GM23338 (cell line): ENCODE measurements around the gene PEX11A. TPM values are rescaled to one million over a fixed set of nuclear protein-coding genes. Genes with fewer than 3 reads are reported as not detected.

ENCODE experiments used
- ATAC-seq: fragments of 200-7000 bp; cut with Tn5 transposase; 3 replicates; pipeline ENCODE4 v1.9.1; 2020
- DNase-seq: peaks from one replicate; pipeline ENCODE4 v3.0.0-alpha.2; 2015; ENCODE audit warnings: low spot score
- H2AFZ ChIP-seq: fragments of 200-600 bp; sonication (generic); 2 replicates; pipeline ENCODE4 v1.8.0; 2016; ENCODE audit warnings: antibody characterized with exemption, mild to moderate bottlenecking, moderate library complexity
- H3F3A ChIP-seq: fragments of 200-600 bp; sonication (generic); replicated peaks from 2 replicates; pipeline ENCODE4 v1.8.0; 2017; ENCODE audit warnings: antibody characterized with exemption, mixed run types, low read depth
- H3K27ac ChIP-seq: fragments of 200-600 bp; sonication (generic); 2 replicates; pipeline ENCODE4 v1.6.1; 2016; ENCODE audit warnings: low read depth
- H3K27me3 ChIP-seq: fragments of 200-600 bp; sonication (generic); 2 replicates; pipeline ENCODE4 v1.8.0; 2016; ENCODE audit warnings: mild to moderate bottlenecking, mixed run types, moderate library complexity; ENCODE audit not compliant: insufficient read depth
- H3K36me3 ChIP-seq: fragments of 200-600 bp; sonication (generic); 2 replicates; pipeline ENCODE4 v1.8.0; 2016; ENCODE audit warnings: mild to moderate bottlenecking; ENCODE audit not compliant: insufficient read depth
- H3K4me1 ChIP-seq: fragments of 200-600 bp; sonication (generic); 2 replicates; pipeline ENCODE4 v1.8.0; 2016; ENCODE audit warnings: mild to moderate bottlenecking, moderate library complexity; ENCODE audit not compliant: insufficient read depth
- H3K4me2 ChIP-seq: fragments of 200-600 bp; sonication (generic); 2 replicates; pipeline ENCODE4 v1.7.1; 2017; ENCODE audit warnings: mixed run types
- H3K4me3 ChIP-seq: fragments of 200-600 bp; sonication (generic); 2 replicates; pipeline ENCODE4 v1.6.1; 2016; ENCODE audit warnings: mixed run types
- H3K79me2 ChIP-seq: fragments of 200-600 bp; sonication (generic); replicated peaks from 2 replicates; pipeline ENCODE4 v1.8.0; 2017; ENCODE audit warnings: mild to moderate bottlenecking; ENCODE audit not compliant: insufficient read depth
- H3K9me2 ChIP-seq: fragments of 200-600 bp; sonication (generic); 2 replicates; pipeline ENCODE4 v1.8.0; 2017; ENCODE audit not compliant: insufficient read depth
- H4K20me1 ChIP-seq: fragments of 200-600 bp; sonication (generic); replicated peaks from 2 replicates; pipeline ENCODE4 v1.8.0; 2017; ENCODE audit warnings: mild to moderate bottlenecking; ENCODE audit not compliant: insufficient read depth
- H3K27ac Mint-ChIP-seq: 2 replicates; pipeline ENCODE4 v1.8.0; 2020; ENCODE audit warnings: inconsistent platforms, mild to moderate bottlenecking, moderate library complexity, mixed read lengths
- H3K27me3 Mint-ChIP-seq: 3 replicates; pipeline ENCODE4 v1.8.0; 2022; ENCODE audit warnings: low read depth, mild to moderate bottlenecking, moderate library complexity, mixed read lengths, inconsistent platforms; ENCODE audit not compliant: insufficient read depth, poor library complexity
- H3K36me3 Mint-ChIP-seq: 3 replicates; pipeline ENCODE4 v1.8.0; 2021; ENCODE audit warnings: low read depth, mild to moderate bottlenecking, inconsistent platforms, moderate library complexity, mixed read lengths
- H3K4me1 Mint-ChIP-seq: 3 replicates; pipeline ENCODE4 v1.8.0; 2020; ENCODE audit warnings: mild to moderate bottlenecking, inconsistent platforms, mixed read lengths
- H3K4me3 Mint-ChIP-seq: 3 replicates; pipeline ENCODE4 v1.8.0; 2021; ENCODE audit warnings: moderate library complexity, mild to moderate bottlenecking, inconsistent platforms, mixed read lengths
- H3K9me3 Mint-ChIP-seq: 3 replicates; pipeline ENCODE4 v1.8.0; 2020; ENCODE audit warnings: moderate library complexity, mild to moderate bottlenecking, inconsistent platforms, mixed read lengths
- CREB1 ChIP-seq: fragments of 250-450 bp; sonication (Bioruptor Pico); IDR thresholded peaks from 2 replicates; pipeline ENCODE4 v1.5.0; 2020; ENCODE audit warnings: low read depth, mild to moderate bottlenecking, moderate library complexity
- EZH2phosphoT487 ChIP-seq: fragments of 200-600 bp; sonication (generic); IDR thresholded peaks from one replicate; pipeline ENCODE4 v1.8.1; 2018; ENCODE audit warnings: antibody characterized with exemption; ENCODE audit not compliant: unreplicated experiment
- JUNB ChIP-seq: IDR thresholded peaks from one replicate; pipeline ENCODE4 v1.6.1; 2016; ENCODE audit warnings: antibody characterized with exemption; ENCODE audit not compliant: unreplicated experiment
- NANOG ChIP-seq: IDR thresholded peaks from 2 replicates; pipeline ENCODE4 v1.6.1; 2016; ENCODE audit warnings: antibody characterized with exemption, borderline replicate concordance
- ZNF331 ChIP-seq: fragments of 250-450 bp; sonication (Bioruptor Pico); IDR thresholded peaks from 2 replicates; pipeline ENCODE4 v1.5.0; 2020; ENCODE audit warnings: low read depth, mild to moderate bottlenecking, moderate library complexity
- polyA plus RNA-seq: library from polyadenylated mRNA; unstranded; fragments of >200 nt; fragmentation: Nextera tagmentation; extraction: Ambion mirVana; gene quantifications from 2 replicates; pipeline ENCODE4 v1.2.1, GENCODE V29; 2016
- total RNA-seq: library from RNA; depleted of rRNA; stranded (reverse); fragments of >200 nt; shearing (Covaris generic); gene quantifications from 2 replicates; pipeline ENCODE4 v1.2.3, GENCODE V29; 2014
- TF ChIP-seq, protein P1 (sequence below): IDR thresholded peaks from 2 replicates; pipeline ENCODE4 v1.6.1; 2016; ENCODE audit warnings: antibody characterized with exemption
- TF ChIP-seq, protein P2 (sequence below): fragments of 250-450 bp; sonication (Bioruptor Pico); IDR thresholded peaks from 2 replicates; pipeline ENCODE4 v1.5.0; 2020; ENCODE audit warnings: mild to moderate bottlenecking, moderate library complexity

PEX11A gene
- total and polyA plus RNA-seq, 2 experiments from 2014 or later, result 2.1 to 4.8 TPM

GRCh38 chr15:89641053-89641452, 49.5 kb downstream of the PEX11A start:
- Histone ChIP-seq H3K4me2 (no peak overlapping the region), H2AFZ (no peak overlapping the region), H3K4me1 (no peaks in the 10 kb centered on the region), H3K27ac (no peak overlapping the region), H4K20me1 (no peaks in the 10 kb centered on the region), H3K27me3 (no peaks in the 10 kb centered on the region), H3K4me3 (no peak overlapping the region), H3F3A (no peaks in the 10 kb centered on the region), H3K9me2 (no peaks in the 10 kb centered on the region), H3K79me2 (no peaks in the 10 kb centered on the region), H3K36me3 (peaks cover 11% of the 10 kb centered on the region; the same call in 1 of the 2 replicates)
- ATAC-seq (no peak), DNase-seq (no peak)
- H3K27me3 Mint-ChIP-seq, result peaks cover 4% of the 10 kb centered on the region
- H3K36me3 Mint-ChIP-seq, result peaks cover 57% of the 10 kb centered on the region
- no peak for TF ChIP-seq NANOG
- no peak for TF ChIP-seq JUNB
- TF ChIP-seq ZNF331 (CRISPR knock-in tag), result no peak
- H3K4me3 Mint-ChIP-seq, result no peak overlapping the region
- no peak overlapping the region for H3K27ac Mint-ChIP-seq
- H3K4me1 Mint-ChIP-seq, result no peaks in the 10 kb centered on the region
- peaks cover 19% of the 10 kb centered on the region for H3K9me3 Mint-ChIP-seq

DNA sequence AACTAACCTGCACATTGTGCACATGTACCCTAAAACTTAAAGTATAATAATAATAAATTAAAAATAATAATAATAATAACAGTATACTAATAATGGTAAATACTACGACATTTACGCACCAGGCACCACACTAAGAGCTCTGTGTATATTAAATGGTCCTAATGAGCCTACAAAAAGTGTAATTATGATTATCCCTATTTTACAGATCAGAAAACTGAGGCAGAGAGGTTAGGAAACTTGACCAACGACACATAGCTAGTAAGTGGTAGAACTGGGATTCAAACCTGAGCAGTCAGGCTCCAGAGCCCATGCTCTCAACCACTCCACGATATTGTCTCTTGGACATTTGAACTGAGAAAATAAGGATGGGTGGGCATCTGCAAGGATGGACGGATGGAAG, 50.3 kb downstream of the PEX11A start:
- Histone ChIP-seq H3K4me2 (no peak overlapping the region), H3K9me2 (no peaks in the 10 kb centered on the region), H2AFZ (no peak overlapping the region), H3K27ac (no peak overlapping the region), H3F3A (no peaks in the 10 kb centered on the region), H3K27me3 (no peaks in the 10 kb centered on the region), H3K79me2 (no peaks in the 10 kb centered on the region), H4K20me1 (no peaks in the 10 kb centered on the region), H3K36me3 (peaks cover 13% of the 10 kb centered on the region), H3K4me3 (no peak overlapping the region), H3K4me1 (no peaks in the 10 kb centered on the region)
- H3K27me3 Mint-ChIP-seq, result peaks cover 4% of the 10 kb centered on the region
- H3K4me1 Mint-ChIP-seq, result no peaks in the 10 kb centered on the region
- DNase-seq, result no peak
- peaks cover 27% of the 10 kb centered on the region for H3K9me3 Mint-ChIP-seq
- no peak for TF ChIP-seq EZH2phosphoT487
- no peak for TF ChIP-seq NANOG
- TF ChIP-seq, protein P1, sequence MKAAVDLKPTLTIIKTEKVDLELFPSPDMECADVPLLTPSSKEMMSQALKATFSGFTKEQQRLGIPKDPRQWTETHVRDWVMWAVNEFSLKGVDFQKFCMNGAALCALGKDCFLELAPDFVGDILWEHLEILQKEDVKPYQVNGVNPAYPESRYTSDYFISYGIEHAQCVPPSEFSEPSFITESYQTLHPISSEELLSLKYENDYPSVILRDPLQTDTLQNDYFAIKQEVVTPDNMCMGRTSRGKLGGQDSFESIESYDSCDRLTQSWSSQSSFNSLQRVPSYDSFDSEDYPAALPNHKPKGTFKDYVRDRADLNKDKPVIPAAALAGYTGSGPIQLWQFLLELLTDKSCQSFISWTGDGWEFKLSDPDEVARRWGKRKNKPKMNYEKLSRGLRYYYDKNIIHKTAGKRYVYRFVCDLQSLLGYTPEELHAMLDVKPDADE, result no peak
- no peak for TF ChIP-seq JUNB
- TF ChIP-seq, protein P2, sequence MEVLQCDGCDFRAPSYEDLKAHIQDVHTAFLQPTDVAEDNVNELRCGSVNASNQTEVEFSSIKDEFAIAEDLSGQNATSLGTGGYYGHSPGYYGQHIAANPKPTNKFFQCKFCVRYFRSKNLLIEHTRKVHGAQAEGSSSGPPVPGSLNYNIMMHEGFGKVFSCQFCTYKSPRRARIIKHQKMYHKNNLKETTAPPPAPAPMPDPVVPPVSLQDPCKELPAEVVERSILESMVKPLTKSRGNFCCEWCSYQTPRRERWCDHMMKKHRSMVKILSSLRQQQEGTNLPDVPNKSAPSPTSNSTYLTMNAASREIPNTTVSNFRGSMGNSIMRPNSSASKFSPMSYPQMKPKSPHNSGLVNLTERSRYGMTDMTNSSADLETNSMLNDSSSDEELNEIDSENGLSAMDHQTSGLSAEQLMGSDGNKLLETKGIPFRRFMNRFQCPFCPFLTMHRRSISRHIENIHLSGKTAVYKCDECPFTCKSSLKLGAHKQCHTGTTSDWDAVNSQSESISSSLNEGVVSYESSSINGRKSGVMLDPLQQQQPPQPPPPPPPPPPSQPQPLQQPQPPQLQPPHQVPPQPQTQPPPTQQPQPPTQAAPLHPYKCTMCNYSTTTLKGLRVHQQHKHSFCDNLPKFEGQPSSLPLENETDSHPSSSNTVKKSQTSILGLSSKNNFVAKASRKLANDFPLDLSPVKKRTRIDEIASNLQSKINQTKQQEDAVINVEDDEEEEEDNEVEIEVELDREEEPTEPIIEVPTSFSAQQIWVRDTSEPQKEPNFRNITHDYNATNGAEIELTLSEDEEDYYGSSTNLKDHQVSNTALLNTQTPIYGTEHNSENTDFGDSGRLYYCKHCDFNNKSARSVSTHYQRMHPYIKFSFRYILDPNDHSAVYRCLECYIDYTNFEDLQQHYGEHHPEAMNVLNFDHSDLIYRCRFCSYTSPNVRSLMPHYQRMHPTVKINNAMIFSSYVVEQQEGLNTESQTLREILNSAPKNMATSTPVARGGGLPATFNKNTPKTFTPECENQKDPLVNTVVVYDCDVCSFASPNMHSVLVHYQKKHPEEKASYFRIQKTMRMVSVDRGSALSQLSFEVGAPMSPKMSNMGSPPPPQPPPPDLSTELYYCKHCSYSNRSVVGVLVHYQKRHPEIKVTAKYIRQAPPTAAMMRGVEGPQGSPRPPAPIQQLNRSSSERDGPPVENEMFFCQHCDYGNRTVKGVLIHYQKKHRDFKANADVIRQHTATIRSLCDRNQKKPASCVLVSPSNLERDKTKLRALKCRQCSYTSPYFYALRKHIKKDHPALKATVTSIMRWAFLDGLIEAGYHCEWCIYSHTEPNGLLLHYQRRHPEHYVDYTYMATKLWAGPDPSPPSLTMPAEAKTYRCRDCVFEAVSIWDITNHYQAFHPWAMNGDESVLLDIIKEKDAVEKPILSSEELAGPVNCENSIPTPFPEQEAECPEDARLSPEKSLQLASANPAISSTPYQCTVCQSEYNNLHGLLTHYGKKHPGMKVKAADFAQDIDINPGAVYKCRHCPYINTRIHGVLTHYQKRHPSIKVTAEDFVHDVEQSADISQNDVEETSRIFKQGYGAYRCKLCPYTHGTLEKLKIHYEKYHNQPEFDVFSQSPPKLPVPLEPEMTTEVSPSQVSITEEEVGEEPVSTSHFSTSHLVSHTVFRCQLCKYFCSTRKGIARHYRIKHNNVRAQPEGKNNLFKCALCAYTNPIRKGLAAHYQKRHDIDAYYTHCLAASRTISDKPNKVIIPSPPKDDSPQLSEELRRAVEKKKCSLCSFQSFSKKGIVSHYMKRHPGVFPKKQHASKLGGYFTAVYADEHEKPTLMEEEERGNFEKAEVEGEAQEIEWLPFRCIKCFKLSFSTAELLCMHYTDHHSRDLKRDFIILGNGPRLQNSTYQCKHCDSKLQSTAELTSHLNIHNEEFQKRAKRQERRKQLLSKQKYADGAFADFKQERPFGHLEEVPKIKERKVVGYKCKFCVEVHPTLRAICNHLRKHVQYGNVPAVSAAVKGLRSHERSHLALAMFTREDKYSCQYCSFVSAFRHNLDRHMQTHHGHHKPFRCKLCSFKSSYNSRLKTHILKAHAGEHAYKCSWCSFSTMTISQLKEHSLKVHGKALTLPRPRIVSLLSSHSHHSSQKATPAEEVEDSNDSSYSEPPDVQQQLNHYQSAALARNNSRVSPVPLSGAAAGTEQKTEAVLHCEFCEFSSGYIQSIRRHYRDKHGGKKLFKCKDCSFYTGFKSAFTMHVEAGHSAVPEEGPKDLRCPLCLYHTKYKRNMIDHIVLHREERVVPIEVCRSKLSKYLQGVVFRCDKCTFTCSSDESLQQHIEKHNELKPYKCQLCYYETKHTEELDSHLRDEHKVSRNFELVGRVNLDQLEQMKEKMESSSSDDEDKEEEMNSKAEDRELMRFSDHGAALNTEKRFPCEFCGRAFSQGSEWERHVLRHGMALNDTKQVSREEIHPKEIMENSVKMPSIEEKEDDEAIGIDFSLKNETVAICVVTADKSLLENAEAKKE (CRISPR knock-in tag), result no peak
- TF ChIP-seq ZNF331 (CRISPR knock-in tag), result no peak
- TF ChIP-seq CREB1 (CRISPR knock-in tag), result no peak
- H3K27ac Mint-ChIP-seq, result no peak overlapping the region
- ATAC-seq, result no peak
- no peak overlapping the region for H3K4me3 Mint-ChIP-seq
- peaks cover 65% of the 10 kb centered on the region for H3K36me3 Mint-ChIP-seq
